H1 (cell line): Measurements from ENCODE around the gene CSH1. TPM values are rescaled to one million over a fixed set of nuclear protein-coding genes. Genes with fewer than 3 reads are reported as not detected.

Experiments
- BACH1 ChIP-seq: IDR thresholded peaks from 2 replicates; pipeline ENCODE4 v1.6.1; 2012; ENCODE audit warnings: low read length, improper control_type of control experiment
- EZH2 ChIP-seq: fragments of 200-600 bp; sonication (generic); IDR thresholded peaks from 2 replicates; pipeline ENCODE4 v1.7.1; 2012; ENCODE audit warnings: low read depth, mild to moderate bottlenecking, moderate library complexity, low read length, inconsistent platforms; ENCODE audit not compliant: severe bottlenecking
- KDM4A ChIP-seq: IDR thresholded peaks from one replicate; pipeline ENCODE4 v1.7.1; 2012; ENCODE audit warnings: low read depth, mild to moderate bottlenecking, moderate library complexity, low read length, inconsistent platforms; ENCODE audit not compliant: severe bottlenecking
- RBBP5 ChIP-seq: IDR thresholded peaks from 2 replicates; pipeline ENCODE4 v1.7.1; 2012; ENCODE audit warnings: low read depth, mild to moderate bottlenecking, inconsistent platforms, low read length, moderate library complexity, borderline replicate concordance
- SIRT6 ChIP-seq: IDR thresholded peaks from one replicate; pipeline ENCODE4 v1.7.1; 2012; ENCODE audit warnings: low read length, inconsistent platforms
- polyA plus RNA-seq, 7 experiments: library from polyadenylated mRNA; depleted of rRNA in 3 of 7; stranded (reverse) in 5 of 7; unstranded in 2 of 7; fragments of >200 nt in 5 of 7; fragments of 200-250 nt in 2 of 7; gene quantifications; 1 replicate in 5 of 7; 2 replicates in 1 of 7; 4 replicates in 1 of 7; pipeline versions ENCODE4 v1.2.1 to v1.2.3, GENCODE V29; 2011 to 2013; ENCODE audit warnings: missing spikeins in 2 of 7, mixed read lengths in 2 of 7
- total RNA-seq: library from RNA; stranded (reverse); fragmentation: NEBNext Ultra II Directional; extraction: Animal tissue kit (Norgen Biotek cat#: 25700); gene quantifications from 2 replicates; pipeline ENCODE4 v1.2.1, GENCODE V29; 2021

The CSH1 gene
- total and polyA plus RNA-seq, 2 of the 8 experiments (the other 6 are each of a cell fraction or from before 2014, with no cell fraction given) = 0.12 TPM; not detected in 1

- no peak for TF ChIP-seq BACH1
- TF ChIP-seq RBBP5 = no peak
- TF ChIP-seq KDM4A = no peak
- TF ChIP-seq SIRT6 = no peak
- no peak for TF ChIP-seq EZH2
- TF ChIP-seq, all 59 proteins: peak for 0
These were observed 14.8 kb upstream of the CSH1 start, which contains the start of gene CSHL1 (continued) for GRCh38 chr17:63911041-63911635.
